ENCODE data around the gene COL4A2. TPM values are rescaled to one million over a fixed set of nuclear protein-coding genes. Genes with fewer than 3 reads are reported as not detected.
A peak's percentile ranks its signal among the peaks of the same experiment; 100 is the strongest.

The COL4A2 gene
- total RNA-seq, 1 donor from 2014 or later, result 417 TPM

- ATAC-seq (peak; percentile 6), DNase-seq (ENCODE audit: low spot score) (no peak)
- intact Hi-C loops (cut with DNase I), result loop anchor here (1.0 to 5.0 kb wide), 2 partner anchors 20 to 1491 kb away; no protein-coding TSS in a partner anchor
Observed at GRCh38 chr13:110431425-110432294, 124.6 kb downstream of the COL4A2 start.

- intact Hi-C loops (cut with DNase I), result loop anchor here (5.0 kb wide), 1 partner anchor 1490 kb away; no protein-coding TSS in a partner anchor
- DNase-seq (ENCODE audit: low spot score) (no peak), ATAC-seq (no peak)
Observed at GRCh38 chr13:110432522-110432921, 125.4 kb downstream of the COL4A2 start.

DNA sequence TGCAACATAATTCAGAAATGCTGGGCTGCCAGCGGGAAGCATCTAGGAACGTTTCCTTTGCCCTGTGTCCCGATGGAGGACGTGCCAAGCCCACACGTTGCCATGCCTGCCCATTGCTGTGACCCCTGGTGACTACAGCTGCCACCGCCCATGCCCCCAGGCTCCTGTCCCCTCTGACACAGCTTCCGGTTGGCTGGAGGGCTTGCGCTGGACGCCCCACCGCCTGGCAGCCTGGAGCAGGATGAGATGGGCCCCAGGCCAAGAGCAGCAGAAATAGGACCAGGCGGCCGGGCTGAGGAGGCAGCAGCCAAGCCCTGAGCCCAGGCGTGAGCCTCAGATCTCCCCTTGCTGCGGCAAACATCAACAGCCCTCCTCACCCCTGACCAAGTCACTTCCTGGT is 125.9 kb downstream of the COL4A2 start:
- ATAC-seq (peak; percentile 69), DNase-seq (ENCODE audit: low spot score) (no peak)
- intact Hi-C loops (cut with DNase I), result loop anchor here (5.0 kb wide), 1 partner anchor 1489 kb away; no protein-coding TSS in a partner anchor

- no peak for DNase-seq (ENCODE audit: low spot score)
- peak; percentile 21 for ATAC-seq
- intact Hi-C loops (cut with DNase I), result loop anchor here (5.0 kb wide), 1 partner anchor 1488 kb away; no protein-coding TSS in a partner anchor
Observed at GRCh38 chr13:110434629-110435028, 127.5 kb downstream of the COL4A2 start.

GRCh38 chr13:110435331-110435730 is 128.2 kb downstream of the COL4A2 start:
- no peak for ATAC-seq
- no peak for DNase-seq (ENCODE audit: low spot score)
- intact Hi-C loops (cut with DNase I), result no loop called here

- intact Hi-C loops (cut with DNase I), result no loop called here
- DNase-seq (ENCODE audit: low spot score) (no peak), ATAC-seq (no peak)
Observed at GRCh38 chr13:110436276-110436675, 129.2 kb downstream of the COL4A2 start.

DNA sequence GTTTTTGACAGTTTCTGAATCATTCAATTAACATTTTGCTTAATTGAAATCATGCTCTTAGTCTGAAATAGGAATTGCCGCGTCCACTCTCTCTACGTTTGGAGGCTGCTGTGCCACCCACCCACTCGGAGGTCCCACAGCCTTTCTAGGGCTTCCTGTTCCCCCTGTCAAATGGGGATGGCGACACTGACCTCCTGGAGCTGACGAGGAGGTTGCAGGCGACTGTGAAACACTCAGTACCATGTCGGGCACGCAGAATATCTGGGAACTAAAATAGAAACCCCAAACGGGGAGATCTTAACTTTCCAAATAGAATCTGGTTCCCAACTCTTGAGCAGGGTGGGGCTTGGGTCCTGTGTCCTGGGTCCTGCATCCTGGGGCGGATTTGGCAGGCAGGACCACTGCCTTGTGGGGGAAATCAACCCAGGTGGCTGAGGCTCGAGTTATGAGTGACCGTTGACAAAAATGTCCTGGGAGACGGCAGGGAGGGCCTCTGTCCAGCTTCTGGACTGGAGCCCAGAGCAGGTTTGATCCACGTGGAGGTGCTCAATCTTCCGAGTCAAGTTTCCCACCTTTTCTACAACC is 129.8 kb downstream of the COL4A2 start:
- ATAC-seq (no peak), DNase-seq (ENCODE audit: low spot score) (no peak)
- intact Hi-C loops (cut with DNase I), result no loop called here

GRCh38 chr13:110438211-110438610 is 131.1 kb downstream of the COL4A2 start:
- no peak for DNase-seq (ENCODE audit: low spot score)
- ATAC-seq, result no peak
- intact Hi-C loops (cut with DNase I), result no loop called here

DNA sequence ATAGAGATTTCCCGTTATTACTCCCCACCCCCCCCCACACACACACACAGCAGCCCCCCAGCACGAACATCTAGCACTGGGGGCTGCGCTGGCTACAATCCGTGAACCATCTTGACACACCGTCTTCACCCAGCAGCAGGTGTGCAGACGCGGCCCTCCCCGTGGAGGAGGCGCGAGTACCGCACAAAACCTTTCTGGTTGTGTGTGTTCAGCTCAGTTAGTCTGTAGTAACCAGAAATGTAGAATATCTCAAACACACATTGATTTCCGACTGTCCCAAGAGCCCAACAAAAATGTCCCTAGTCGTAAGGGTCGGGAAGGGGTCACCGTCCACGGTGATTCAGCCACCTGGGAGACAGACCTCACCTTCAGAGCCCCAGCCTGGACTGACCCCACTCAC is 131.7 kb downstream of the COL4A2 start:
- no peak for ATAC-seq
- intact Hi-C loops (cut with DNase I), result no loop called here

DNA sequence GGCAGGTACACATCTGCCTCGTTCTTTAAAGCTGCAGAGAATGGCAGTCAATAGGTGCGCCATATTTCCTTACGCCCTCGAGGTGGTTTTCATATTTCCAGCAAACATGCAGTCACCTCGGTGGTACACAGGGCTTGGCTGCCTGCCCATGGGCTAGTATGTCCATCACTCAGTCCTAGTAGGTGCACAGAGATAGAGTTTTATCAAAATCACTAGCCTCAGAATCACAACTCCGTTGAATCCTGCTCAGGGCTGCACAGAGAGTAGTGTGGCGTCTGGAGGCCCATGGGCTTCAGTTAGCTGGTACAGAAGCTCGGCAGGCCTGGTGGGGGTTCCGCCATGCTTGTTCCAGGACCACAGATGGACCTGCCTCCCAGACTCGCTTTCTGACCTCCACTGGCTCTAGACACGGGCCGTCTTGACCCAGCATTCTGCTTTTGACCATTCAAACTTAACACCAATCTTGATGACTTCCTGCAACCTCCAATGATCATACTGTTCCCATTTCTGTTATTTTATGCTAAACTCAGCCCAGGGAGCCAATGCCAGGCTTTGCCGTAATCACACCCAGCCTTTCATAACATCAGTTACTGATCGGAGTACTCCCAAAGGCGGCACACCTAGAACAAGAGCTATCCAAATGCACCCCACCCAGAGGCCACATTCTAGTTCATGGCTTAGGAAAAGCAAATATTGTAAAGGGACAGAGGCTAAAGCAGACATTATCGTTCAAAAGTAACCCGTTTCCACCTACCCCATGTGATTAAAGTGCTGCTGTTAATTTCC is 134.1 kb downstream of the COL4A2 start:
- intact Hi-C loops (cut with DNase I), result no loop called here
- DNase-seq (ENCODE audit: low spot score), result no peak
- ATAC-seq, result peak; percentile 78

More for the DNA sequence above, 131.7 kb downstream of the COL4A2 start:
- DNase-seq (ENCODE audit: low spot score), result no peak

- intact Hi-C loops (cut with DNase I), result no loop called here
- no peak for DNase-seq (ENCODE audit: low spot score)
- ATAC-seq, result peak; percentile 11
Observed at GRCh38 chr13:110442930-110443621, 136.0 kb downstream of the COL4A2 start.

- ATAC-seq, result no peak
- DNase-seq (ENCODE audit: low spot score), result no peak
- intact Hi-C loops (cut with DNase I), result no loop called here
Observed at GRCh38 chr13:110443622-110444225, 136.6 kb downstream of the COL4A2 start.

DNA sequence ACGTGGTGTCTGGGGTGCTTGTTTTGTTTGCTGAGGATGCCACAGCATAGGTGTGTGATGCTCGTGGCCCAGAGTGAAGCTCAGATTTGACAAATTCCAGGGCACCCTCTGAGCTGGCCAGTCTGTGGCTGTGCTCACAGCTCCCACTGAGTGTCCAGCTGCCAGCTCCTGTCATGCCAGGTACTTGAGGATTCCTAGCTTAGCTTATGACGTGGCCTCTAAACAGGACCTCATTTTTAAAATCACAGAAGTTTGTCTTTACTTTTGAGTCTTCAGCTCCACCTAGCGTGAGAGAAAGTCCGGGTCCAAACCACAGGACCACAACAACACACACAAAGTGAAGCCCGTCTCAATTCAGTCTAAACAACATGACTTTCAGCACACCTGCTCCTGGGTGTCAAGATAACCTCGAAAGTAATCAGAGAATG is 137.2 kb downstream of the COL4A2 start:
- intact Hi-C loops (cut with DNase I), result no loop called here
- no peak for DNase-seq (ENCODE audit: low spot score)

GRCh38 chr13:110445183-110445582 is 138.1 kb downstream of the COL4A2 start:
- intact Hi-C loops (cut with DNase I), result no loop called here
- DNase-seq (ENCODE audit: low spot score) (no peak), ATAC-seq (no peak)

More for the DNA sequence above, 137.2 kb downstream of the COL4A2 start:
- ATAC-seq, result peak; percentile 39

DNA sequence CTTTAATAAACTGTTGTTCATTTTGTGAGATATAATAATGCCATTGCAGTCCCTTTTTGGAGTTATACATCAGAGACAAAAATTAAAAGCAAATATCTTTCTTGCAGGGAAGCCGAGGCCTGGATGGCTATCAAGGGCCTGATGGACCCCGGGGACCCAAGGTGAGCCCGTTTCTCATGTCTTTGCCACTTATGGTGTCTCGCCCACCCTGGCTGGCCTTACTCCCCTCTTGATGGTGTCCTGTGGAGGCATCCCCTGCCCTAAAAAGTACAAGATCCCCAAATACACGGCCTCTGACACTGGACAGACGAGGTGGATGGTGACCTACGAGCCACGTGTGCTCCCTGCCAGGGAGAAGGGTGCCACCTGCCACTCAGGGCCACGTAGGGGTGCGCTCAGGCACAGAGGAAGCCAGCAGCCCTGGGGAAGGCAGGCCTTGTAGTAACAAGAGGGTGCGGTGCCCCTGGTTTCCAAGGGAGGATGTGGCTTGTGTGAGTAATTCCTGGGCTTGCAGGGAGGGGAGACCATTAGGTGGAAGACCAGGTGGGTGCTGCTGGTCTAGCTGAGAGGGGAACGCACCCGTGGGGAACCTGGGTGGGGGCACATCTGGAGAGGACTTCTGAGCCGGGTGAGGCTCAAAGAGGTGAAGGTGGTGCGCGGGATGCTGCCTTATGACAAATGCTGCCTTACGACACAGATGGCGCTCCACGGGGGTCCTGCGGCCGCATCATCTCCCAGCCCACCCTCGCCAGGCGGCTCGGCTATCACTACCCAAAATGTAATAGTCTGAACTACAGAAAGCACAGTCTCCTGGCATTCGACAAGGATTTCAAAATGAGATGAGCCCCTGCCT is 138.9 kb downstream of the COL4A2 start:
- DNase-seq (ENCODE audit: low spot score) (no peak), ATAC-seq (no peak)
- intact Hi-C loops (cut with DNase I), result no loop called here

DNA sequence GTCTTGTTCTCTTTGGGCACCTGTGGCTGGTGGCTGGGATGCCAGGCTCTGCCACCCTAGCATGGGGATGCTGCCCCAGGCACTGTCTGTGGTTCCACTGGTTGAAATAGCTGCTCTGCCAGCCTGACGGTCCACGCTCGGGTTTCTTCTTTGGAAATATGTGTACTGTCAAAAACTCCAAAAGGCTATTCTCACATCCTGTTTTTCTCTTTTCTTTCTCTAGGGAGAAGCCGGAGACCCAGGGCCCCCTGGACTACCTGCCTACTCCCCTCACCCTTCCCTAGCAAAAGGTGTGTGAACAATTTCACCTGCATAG is 139.4 kb downstream of the COL4A2 start:
- DNase-seq (ENCODE audit: low spot score) (no peak), ATAC-seq (no peak)
- intact Hi-C loops (cut with DNase I), result no loop called here

DNA sequence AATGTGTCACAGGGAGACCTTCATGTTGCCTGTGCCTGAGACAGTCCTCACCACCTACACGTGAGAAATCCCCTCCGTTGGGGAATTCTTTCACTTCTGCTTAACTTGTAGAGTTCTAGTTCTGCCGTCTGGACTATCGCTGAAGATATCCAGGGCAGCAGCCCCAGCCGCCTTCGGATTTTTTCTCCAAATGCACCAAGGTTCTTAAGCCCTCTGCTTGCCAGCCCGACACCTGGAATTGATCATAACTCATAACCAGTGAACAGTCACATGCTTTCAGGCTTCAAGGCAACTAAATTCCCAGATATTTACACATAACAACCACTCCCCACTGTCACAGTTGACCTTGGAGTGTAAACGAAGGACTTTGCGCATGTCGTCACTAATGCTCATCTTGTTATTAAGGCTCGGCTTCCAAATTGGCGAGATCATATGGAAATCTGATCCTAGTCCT is 140.0 kb downstream of the COL4A2 start:
- ATAC-seq (no peak), DNase-seq (ENCODE audit: low spot score) (no peak)
- intact Hi-C loops (cut with DNase I), result no loop called here

GRCh38 chr13:110447801-110448200 is 140.7 kb downstream of the COL4A2 start:
- intact Hi-C loops (cut with DNase I), result no loop called here
- no peak for ATAC-seq

More at GRCh38 chr13:110447801-110448200, 140.7 kb downstream of the COL4A2 start:
- no peak for DNase-seq (ENCODE audit: low spot score)

Data from sciatic nerve (tissue), 2 donors.